Glomerular endothelial cell (primary cell): Measurements from ENCODE around the gene LSM10. TPM values are rescaled to one million over a fixed set of nuclear protein-coding genes. Genes with fewer than 3 reads are reported as not detected.

Experiments
- DNase-seq: peaks from one replicate; pipeline ENCODE4 v3.0.0-alpha.2; 2011; ENCODE audit warnings: low read depth, low spot score; ENCODE audit errors: extremely low read depth
- total RNA-seq: library from RNA; depleted of rRNA; stranded (reverse); fragments of >200 nt; gene quantifications from 2 replicates; pipeline ENCODE4 v1.2.3, GENCODE V29; 2015

Gene LSM10
- total RNA-seq, 1 donor from 2014 or later = 29.8 TPM

GRCh38 chr1:36385410-36386264 is 12.1 kb downstream of the LSM10 start, which contains the start of gene STK40:
Gene STK40 (minus strand): TSS chr1:36385924. CDS start chr1:36361332, 24,592 bp downstream.
- DNase-seq = peak; percentile 95

- no peak for DNase-seq
Observed at GRCh38 chr1:36384542-36385409, 12.9 kb downstream of the LSM10 start.

- DNase-seq = no peak
Observed at GRCh38 chr1:36383240-36383639, 14.5 kb downstream of the LSM10 start.

- no peak for DNase-seq
Observed at GRCh38 chr1:36382669-36383068, 15.0 kb downstream of the LSM10 start.

- DNase-seq = no peak
Observed at GRCh38 chr1:36382231-36382630, 15.5 kb downstream of the LSM10 start.

GRCh38 chr1:36381405-36381804 is 16.3 kb downstream of the LSM10 start:
- DNase-seq = no peak

- DNase-seq = no peak
Observed at GRCh38 chr1:36380782-36381181, 16.9 kb downstream of the LSM10 start.

- DNase-seq = no peak
Observed at GRCh38 chr1:36380143-36380619, 17.5 kb downstream of the LSM10 start.

- DNase-seq = no peak
Observed at GRCh38 chr1:36377791-36378492, 19.8 kb downstream of the LSM10 start.

- DNase-seq = no peak
Observed at GRCh38 chr1:36372617-36373016, 25.1 kb downstream of the LSM10 start.

GRCh38 chr1:36369061-36369861 is 28.4 kb downstream of the LSM10 start:
- no peak for DNase-seq

GRCh38 chr1:36367798-36368197 is 29.9 kb downstream of the LSM10 start:
- no peak for DNase-seq

- no peak for DNase-seq
Observed at GRCh38 chr1:36367066-36367465, 30.6 kb downstream of the LSM10 start.

- DNase-seq = no peak
Observed at GRCh38 chr1:36366091-36366661, 31.5 kb downstream of the LSM10 start.

- DNase-seq = no peak
Observed at GRCh38 chr1:36365381-36365780, 32.3 kb downstream of the LSM10 start.

- no peak for DNase-seq
Observed at GRCh38 chr1:36359911-36360550, 37.7 kb downstream of the LSM10 start.

GRCh38 chr1:36359383-36359782 is 38.3 kb downstream of the LSM10 start:
- DNase-seq = no peak

- no peak for DNase-seq
Observed at GRCh38 chr1:36358514-36359084, 39.1 kb downstream of the LSM10 start.

- no peak for DNase-seq
Observed at GRCh38 chr1:36355811-36356210, 41.9 kb downstream of the LSM10 start.
